Measurements from ENCODE around the gene SEC14L1.
"Not testable (repeated sequence)": the region's sequence is repeated elsewhere in the genome, so short reads cannot be mapped to it uniquely, and the experiment has no call there.

The SEC14L1 gene

DNA sequence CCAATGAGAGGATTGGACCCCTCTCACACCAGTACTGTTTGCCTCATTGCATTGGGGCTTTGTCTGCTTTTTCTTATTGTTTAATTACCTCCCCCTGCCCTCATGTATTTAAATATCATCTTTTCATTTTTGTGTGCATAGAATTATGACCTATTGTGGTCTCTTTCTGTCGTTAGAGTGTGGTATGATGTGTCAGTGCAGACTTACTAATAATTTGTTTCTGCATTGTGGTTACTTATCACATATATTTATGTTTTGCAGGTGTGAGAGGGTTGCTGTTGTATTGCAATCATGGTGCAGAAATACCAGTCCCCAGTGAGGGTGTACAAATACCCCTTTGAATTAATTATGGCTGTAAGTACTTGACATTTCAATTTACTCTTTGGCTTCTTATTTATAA lies 2.5 kb downstream of the SEC14L1 start:
- DNase-seq, result peak; percentile 38

DNA sequence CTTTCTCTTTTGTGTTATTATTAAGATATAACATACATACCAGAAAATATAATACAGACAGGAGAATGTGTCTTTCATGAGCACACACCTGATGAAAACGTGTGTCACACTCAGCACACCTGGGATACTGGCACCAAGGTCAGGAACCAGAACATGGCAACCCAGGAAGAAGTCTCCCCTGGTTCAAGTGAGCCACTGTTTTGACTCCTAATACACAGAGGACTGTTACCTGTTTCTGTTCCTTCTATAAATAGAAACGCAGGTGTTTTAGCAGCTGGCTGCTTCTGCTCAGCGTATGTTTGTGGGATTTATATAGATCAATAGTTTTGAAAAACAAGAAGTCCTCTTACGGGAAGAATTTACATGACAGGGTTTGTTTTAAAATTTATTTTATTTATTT lies 3.5 kb downstream of the SEC14L1 start:
- DNase-seq, result peak; percentile 40

DNA sequence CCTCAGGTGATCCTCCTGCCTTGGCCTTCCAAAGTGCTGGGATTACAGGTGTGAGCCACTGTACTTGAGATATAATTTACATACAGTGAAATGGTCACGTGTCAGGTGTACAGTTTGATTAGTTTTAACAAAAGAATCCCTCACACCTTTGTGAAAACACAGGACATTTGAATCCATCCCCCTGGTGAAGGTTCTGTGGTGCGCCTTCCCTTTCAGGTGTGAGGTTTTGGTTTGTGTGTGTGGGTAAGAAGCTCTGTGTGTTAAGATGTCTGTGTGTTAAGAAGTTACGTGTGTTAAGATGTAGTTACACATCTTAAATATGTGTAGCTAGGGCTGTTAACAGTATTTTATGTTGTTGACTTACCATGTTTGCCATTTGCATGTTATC lies 4.4 kb downstream of the SEC14L1 start:
- no peak for DNase-seq

GRCh38 chr17:77145612-77146245 lies 5.0 kb downstream of the SEC14L1 start:
- peak; percentile 47 for DNase-seq

GRCh38 chr17:77146246-77146632 lies 5.5 kb downstream of the SEC14L1 start:
- no peak for DNase-seq

DNA sequence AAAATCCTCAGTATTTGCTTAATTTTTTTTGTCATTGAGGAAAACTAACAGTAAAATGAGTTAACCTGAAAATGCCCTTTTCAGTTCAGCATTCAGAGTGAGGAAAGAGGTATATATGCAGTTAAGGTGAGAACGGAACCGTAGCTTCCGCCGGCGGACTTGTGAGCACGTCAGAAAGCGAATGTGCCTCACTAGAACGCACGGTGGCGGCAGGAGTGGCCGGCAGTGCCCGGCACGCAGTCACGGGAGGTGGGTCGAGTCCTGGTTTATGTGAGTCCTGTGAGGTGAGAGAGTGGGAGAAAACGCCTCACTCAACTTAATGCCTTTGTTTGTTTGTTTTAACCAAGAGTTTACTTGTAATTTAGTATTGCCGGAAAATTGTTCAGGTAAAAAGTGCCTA lies 6.1 kb downstream of the SEC14L1 start:
- DNase-seq, result peak; percentile 53

DNA sequence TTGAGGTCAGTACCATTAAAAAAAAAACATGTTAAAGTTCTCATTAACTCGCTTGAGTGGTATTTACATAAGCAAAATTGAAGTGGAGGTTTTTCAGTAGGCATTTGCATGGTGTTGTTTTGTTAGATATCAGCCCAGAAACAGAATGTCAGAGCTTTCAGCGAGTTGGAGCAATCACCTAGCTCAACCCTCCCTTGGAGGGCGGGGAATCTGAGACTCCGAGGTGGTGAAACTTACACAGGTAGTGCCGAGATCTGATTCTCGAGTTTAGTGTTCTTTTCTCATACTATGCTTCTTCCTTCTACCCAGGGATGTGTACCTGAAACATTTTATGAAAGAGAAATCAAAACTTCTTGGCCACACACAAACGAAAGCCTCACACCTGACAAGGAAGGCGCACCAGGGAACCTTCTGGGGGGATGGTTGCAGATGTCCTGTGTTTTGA lies 6.6 kb downstream of the SEC14L1 start:
- no peak for DNase-seq

GRCh38 chr17:77148077-77148939 lies 7.5 kb downstream of the SEC14L1 start:
- no peak for DNase-seq

GRCh38 chr17:77148940-77149510 lies 8.3 kb downstream of the SEC14L1 start:
- no peak for DNase-seq

- no peak for DNase-seq
Measured at GRCh38 chr17:77150196-77150595, 9.4 kb downstream of the SEC14L1 start.

DNA sequence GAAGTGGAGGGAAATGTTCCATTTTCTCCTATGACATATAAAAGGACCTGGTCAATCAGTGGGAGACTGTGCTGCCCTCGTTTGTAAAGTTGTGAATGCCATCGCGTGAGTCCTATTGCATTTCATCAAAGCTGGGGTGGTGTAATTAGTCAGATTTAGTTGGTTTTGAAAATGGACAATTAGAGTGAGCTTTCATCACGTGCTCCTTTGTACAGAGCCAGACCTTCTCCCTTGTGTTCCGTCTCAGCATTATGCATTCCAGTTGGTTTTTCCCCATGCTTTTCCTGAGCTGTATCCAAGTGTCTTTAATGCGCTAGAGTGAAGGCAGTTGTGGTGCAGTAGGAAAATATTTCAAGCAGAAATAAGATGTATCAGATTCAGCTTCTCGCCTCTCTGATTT lies 10.4 kb downstream of the SEC14L1 start:
- DNase-seq, result no peak

DNA sequence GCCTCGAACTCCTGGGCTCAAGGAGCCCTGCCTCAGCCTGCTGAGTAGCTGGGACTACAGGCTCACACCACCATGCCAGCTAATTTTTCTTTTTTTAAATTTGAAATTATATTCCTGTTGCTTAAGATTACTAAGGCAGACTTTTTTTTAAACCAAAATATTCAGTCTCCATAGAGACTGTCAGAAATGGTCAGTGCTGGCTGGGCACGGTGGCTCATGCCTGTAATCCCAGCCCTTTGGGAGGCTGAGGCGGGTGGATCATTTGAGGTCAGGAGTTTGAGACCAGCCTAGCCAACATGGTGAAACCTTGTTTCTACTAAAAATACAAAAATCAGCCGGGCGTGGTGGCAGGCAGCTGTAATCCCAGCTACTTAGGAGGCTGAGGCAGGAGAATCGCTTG lies 11.3 kb downstream of the SEC14L1 start:
- DNase-seq, result not testable (repeated sequence)

- DNase-seq, result peak; percentile 76
Measured at GRCh38 chr17:77153472-77153871, 12.7 kb downstream of the SEC14L1 start.

DNA sequence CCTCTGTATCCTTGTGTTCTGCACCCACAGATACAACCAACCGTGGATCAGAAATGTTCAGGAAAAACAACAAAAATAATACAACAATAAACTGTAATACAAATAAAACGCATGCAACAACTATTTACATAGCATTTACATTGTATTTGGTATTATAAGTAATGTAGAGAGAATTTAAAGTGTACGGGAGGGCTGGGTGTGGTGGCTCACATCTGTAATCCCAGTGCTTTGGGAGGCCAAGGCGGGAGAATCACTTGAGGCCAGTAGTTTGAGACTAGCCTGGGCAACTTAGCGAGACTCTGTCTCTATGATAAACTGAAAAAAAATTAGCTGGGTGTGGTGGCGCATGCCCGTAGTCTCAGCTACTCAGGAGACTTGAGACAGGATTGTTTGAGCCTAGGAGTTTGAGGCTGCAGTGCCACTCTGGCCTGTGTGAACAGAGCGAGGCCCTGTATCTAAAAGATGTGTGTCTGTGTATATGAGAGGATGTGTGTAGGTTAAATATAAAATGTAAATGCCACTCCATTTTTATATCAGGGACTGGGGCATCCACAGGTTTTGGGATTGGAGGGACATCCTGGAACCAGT lies 13.3 kb downstream of the SEC14L1 start:
- DNase-seq, result peak; percentile 44

DNA sequence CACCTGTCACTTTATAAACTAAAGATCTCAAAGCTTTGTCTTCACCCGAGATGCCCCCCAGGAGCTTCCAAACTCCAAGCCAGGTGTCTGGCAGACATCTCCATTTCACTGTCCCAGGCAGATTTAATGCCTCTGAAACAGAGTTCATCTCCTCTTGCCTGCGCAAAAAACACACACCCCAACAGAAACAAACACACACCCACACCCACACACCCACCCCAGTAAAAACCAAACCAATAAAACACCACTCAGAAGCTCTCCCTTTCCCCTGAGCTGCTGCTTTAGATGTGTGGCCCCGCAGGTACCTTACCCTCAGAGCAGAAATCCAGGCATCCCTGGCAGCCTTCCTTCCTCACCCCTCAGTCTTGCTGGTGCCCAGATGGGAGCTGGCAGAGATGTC lies 14.4 kb downstream of the SEC14L1 start:
- DNase-seq, result peak; percentile 37

GRCh38 chr17:77157766-77158165 lies 17.0 kb downstream of the SEC14L1 start:
- not testable (repeated sequence) for DNase-seq

DNA sequence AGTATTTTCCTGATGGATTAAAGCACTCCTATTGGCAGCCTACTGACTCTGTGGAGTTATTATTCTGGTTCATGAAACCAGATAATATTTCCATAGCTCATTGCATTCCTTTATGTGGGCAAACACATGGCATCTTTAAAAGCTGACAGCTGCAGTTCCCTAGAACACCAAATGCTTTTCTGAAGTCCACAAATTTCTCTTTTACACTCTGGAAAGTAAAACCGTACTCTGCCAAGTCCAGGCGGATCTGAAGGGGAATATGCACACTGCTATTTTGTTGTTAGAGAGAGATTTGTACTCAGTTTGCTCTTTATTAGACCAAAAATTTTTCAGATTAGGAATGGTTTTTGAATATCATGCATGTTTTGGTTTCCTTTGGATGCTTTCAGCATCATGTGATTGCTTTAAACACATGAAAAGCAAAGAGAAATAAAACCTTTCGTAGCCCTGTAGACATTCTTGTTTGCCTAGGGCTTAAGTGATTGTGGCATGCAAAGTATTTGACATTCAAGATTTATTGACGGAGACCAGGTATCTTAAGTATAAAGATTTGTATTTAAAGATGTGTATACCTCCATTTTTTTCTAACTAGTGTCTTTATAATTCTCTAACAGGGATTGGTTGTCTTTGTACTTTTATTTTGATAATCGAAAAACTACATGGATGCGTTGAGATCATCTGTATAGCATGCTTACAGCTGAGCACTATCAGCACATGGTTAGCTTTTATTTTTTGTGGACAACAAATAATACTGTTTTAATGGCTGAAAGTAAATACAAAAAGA lies 19.5 kb downstream of the SEC14L1 start:
- DNase-seq, result peak; percentile 92

DNA sequence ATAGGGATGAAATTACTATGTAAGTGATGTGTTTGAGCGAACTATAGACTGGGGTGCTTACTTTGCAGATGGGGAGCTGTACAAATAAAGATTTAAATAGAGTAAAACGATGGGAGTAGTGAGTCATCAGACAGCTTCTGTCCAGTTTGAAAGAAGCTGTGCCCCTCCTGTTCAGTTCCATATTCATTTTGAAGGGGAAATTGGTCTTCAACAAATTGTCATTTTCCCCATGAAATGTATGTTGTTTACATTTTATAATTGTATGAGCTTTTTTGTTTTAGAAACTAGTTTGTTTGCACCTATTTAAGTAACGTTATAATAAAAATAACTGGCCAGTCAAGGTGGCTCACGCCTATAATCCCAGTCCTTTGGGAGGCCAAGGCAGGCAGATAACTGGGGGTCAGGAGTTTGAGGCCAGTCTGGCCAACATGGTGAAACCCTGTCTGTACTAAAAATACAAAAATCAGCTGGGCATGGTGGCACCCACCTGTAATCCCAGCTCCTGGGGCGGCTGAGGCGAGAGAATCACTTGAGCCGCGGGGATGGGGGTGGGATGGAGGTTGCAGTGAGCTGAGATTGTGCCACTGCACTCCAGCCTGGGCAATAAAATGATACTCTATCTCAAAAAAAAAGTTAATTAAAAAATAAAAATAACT lies 20.2 kb downstream of the SEC14L1 start:
- DNase-seq, result peak; percentile 98

GRCh38 chr17:77161953-77162352 lies 21.2 kb downstream of the SEC14L1 start:
- DNase-seq, result no peak

- DNase-seq, result no peak
Measured at GRCh38 chr17:77163001-77163400, 22.2 kb downstream of the SEC14L1 start.

- DNase-seq, result no peak
Measured at GRCh38 chr17:77163511-77164280, 22.9 kb downstream of the SEC14L1 start.
